GM19467 (cell line): ENCODE measurements around the gene ITGA8.
"Not testable (repeated sequence)": the region's sequence is repeated elsewhere in the genome, so short reads cannot be mapped to it uniquely, and the experiment has no call there.

ENCODE experiments used
- ATAC-seq: cut with Tn5 transposase; IDR thresholded peaks from one replicate; pipeline ENCODE4 v1.9.1; 2021; ENCODE audit warnings: mild to moderate bottlenecking, moderate library complexity; ENCODE audit not compliant: unreplicated experiment

ITGA8 gene

DNA sequence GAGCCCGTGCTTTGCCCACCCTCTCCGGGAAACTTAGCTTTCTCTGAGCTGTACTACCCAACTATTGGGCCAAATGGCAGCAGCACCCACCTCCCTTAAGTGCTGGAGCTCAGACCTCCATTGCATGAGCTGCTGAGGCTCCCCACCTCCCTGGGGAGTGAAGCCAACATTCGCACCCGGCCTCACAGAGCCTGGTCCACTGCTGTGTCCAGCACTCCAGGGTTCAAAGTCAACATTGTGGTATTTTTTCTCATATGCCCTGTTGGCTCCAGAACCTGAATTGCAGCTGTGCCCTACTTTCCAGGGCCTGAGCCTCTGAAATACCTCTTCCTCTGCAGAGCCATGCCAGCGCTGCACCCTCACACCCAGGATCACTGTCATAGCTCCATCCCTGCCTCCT, 29.7 kb downstream of the ITGA8 start:
- ATAC-seq, result no peak

DNA sequence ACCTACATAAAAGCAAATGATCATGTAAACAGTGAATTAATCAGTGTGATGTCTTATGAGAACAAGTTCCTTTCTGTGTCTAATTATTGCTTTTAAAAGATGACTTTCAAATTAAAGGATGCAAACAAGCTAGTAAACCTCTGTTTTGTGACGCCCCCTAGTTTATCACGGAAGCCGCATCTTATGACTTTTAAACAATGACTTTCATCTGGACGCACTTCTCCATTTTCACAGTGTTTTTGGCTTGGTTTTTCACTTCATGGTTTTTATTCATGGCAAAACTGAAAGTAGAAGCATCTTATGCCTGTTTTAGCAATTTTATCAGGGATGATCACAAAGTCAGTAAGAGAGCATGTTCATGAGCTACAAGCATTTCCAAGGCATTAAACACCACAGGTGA, 35.0 kb downstream of the ITGA8 start:
- ATAC-seq, result no peak

DNA sequence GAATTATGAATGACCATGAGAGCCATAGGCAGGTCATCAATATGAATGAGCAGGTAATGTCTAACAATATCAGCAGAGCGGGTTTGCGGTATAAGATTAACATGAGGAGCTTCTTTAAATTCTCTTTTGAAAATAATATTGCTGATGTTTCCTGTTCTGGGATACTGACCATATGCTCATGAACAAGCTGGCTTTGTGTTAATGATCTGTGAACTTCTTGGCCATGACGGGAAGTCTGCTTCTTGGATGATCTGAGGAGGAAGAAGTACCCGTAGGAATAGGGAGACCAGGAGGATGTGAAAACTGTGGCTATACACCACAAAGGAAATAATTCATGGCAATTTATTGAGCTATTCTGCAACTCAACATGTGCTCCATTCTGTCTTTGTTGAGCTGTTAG, 38.6 kb downstream of the ITGA8 start:
- no peak for ATAC-seq

DNA sequence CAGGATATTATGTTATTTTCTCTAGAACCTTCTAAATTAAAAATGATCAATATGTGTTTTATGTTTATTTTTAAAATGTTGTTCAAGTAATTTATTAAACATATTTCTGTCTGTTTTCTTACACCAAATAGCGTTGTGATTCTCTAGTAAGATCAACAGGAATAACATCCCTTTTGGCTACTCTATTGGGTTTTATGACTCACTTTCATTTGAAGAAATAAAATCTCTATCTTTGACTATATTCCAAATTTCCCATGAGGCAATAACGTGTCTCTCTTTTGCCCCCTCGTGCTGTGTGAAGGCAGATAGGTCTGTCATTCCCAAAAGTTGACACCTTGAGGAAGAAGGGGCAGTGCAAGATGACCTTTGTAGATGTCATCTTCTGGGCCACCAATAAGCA, 40.9 kb downstream of the ITGA8 start:
- ATAC-seq, result no peak

DNA sequence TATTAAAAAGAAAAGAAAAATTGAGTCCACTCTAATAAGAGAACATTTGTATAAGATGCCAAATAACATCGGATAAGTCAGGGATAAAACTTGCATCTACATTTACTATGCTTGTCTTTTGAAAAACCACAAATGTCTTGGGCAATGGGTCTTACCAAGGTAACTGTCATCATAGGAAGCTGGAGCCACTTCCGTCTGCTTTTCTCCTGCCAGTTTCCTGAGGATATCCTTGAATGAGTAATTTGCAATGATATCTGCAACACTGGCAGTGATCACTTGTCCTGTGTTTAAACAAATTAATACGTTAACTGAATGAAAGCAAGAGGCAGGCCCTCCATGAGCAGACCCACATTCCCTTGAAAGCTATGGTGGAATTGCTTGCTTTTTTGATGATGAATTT, 47.3 kb downstream of the ITGA8 start:
- no peak for ATAC-seq

DNA sequence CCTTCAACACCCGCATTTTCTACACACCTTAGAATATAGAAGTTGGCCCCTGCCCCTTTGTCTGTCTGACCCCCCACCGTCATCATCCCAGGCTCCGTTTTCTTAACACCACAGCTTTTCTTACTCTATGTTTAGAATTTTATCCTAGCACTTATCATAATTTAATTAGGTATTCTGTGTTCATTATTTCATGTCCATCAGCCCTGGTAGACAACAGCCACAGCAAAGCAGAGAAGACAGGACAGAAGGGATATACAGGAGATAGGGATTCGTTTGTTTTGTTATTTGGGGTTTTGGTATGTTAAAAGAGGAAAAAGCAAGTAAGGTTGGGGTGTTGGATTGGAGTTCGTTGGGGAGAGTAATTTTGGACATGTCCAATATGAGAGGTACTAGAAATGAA, 48.8 kb downstream of the ITGA8 start:
- no peak for ATAC-seq

DNA sequence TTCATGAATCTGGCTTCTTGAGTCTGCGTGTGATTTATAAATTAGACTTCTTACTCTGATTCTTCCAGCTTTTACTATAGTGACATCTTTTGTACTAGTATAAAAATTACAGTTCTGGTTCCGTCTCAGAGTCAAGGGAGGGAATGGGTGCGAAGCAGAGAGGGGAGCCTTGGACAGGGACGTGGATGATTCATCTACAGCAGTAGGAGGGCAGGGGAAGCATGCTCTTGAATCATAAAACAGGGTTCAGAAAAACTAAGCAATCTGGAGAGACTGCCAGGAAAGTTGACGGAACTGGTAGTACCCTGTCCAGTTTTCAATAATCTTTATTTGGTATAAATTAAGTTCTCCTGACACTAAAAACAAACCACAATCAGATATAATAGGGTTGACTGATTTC, 58.1 kb downstream of the ITGA8 start:
- no peak for ATAC-seq

DNA sequence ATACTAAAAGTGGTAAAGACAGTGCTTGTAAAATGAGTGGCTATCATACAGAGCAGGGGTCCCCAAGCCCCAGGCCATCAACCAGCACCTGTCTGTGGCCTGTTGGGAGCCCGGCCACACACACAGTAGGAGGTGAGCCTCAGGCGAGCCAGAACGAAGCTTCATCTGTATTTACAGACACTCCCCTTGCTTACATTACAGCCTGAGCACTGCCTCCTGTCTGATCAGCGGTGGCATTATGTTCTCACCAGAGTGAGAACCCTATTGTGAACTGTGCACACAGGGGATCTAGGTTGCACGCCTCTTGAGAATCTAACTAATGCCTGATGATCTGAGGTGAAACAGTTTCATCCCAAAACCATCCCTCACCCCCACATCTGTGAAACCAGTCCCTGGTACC, 58.7 kb downstream of the ITGA8 start:
- ATAC-seq, result no peak

DNA sequence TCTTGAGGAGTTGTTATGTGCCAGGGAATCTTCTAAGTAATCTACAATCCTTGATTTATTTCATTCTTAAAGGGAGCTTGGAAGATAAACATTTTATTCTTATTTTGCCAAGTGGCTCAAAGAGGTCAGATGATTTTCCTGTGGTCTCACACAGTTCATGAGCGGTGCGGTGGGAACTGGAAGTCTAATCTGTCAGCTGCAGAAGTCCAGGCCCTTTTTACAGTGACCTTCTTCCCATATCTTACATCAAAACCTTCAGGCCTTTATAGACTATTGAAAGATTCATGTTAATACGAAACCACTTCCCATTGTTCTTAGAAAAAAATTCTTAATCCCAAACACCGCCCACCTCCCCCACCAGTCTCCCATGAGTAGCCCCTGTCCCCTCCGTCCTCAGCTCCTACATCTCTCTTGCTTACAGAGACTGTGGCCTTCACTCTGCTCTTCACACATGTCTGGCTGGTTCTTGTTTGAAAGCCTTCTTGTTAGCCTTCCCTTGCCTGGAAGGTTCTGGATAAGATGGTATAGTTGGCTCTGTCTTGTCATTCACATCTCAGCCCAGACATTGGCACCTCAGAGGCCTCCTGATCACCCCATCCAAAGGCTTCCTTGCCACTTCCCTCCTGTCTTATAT, 61.5 kb downstream of the ITGA8 start:
- no peak for ATAC-seq

DNA sequence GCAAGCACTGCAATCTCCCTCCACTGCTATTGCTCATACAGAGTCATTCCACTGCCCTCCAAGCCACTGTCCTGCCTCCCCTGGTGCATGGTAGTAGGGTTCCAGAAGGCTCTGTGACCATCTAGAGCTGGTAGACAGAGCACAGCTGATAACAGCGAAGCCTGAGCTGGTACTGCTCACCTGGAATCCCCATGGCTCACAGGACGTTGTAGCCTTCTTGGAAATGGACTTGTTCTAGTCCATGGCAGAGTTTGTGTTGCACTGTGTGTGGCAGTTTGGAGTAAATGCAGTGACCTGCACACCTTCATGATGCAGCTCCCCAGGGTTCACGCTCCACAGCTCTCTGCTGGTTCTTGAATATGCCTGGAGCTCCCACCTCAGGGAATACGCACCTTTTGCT, 67.0 kb downstream of the ITGA8 start:
- ATAC-seq, result no peak

DNA sequence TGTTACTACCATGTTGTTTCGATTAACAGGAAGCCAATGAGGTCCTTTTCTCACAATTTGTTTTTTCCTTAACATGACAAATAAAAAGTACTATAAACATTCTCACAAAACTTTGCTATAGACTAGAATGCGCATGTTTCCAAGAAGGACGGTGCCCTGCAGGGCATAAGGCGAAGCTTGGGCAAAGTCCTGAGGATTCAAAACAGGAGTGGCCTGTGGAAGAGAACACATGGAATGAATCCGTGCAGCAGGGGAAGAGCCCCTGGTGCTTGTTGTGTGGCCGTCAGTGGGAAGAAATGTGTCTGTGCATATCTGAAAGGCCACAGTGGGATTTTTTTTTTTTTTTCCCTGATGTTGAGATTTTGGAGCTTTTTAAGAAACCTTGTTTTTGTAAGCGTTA, 67.6 kb downstream of the ITGA8 start:
- ATAC-seq, result no peak

DNA sequence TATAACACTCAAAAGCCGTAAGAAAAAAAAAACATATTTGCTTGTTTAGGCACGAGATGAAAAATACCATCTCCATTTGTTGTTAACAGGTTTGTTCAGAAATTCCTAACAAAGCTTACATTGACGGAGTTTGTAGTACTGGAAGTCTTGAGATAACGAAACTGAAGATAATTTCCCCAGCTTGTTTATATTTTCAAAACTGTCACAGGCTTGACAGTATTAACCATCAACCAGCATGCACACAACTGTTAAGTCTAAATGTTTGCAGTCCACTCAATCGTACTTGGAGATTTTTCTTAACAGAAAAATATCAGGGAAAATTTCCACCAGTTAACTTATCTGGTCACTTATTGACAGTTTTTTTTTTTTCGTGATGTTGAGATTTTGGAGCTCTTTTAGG, 68.5 kb downstream of the ITGA8 start:
- no peak for ATAC-seq

DNA sequence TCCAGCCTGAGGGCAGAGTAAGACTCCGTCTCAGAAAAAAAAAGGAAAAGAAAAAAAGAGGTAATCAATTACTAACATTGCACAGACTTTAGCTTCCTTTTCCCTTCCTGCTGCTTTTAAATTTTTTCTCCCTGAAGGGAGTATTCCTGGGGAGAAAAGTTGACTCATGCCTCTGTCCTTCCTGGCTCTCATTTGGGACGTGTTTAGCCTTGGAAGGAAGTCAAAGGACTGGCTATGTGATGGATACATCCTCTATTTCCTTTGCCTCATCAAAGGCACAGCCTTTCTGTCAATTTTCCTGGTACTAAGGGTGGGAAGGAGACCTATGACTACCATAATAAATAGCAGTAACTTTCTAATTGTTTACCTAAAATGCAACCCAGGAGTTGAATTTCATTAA, 77.6 kb downstream of the ITGA8 start:
- ATAC-seq, result no peak

DNA sequence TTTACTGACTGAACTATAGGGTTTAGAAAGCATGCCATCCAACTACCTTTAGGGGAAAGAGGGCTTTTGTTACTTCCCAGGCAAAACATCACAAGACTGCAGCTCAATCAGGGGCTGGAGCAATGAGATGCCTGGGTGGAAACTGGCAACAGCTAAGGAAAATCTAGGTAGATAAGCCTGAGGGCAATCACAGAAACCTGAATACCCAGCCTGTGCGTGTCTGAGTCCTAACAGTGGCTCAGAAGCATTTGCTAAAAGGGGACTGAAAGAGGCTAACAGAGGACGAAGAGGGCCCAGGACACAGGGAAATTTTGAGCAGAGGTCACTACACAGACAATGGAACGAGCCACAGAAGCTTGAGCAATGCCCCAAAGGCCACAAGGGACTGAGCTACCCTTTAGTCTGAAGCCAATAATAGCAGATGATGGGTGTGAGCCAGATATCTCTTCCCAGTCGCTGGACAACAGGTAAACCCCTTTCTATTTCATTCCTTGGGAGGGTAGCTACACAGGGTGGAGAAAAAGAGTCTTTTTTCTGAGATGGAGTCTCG, 79.1 kb downstream of the ITGA8 start:
- ATAC-seq, result no peak

DNA sequence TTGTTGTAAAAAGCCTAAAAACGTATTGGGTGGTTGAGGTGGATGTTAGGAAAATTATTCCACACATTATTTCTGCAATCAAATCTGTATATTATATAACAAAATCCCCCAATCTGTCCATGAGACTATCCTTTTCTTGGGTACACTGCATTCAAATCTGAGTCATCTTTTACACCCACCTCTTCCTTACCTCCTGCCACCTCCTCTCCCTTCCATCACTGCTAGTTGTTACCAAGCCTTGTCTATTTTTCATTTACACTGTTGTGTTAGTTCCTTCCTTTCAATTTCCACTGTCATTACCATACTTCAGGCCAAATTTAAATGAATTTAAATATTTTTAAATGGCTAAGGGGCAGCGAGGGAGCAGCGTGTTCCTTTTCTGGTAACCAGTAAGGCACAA, 83.3 kb downstream of the ITGA8 start:
- no peak for ATAC-seq

DNA sequence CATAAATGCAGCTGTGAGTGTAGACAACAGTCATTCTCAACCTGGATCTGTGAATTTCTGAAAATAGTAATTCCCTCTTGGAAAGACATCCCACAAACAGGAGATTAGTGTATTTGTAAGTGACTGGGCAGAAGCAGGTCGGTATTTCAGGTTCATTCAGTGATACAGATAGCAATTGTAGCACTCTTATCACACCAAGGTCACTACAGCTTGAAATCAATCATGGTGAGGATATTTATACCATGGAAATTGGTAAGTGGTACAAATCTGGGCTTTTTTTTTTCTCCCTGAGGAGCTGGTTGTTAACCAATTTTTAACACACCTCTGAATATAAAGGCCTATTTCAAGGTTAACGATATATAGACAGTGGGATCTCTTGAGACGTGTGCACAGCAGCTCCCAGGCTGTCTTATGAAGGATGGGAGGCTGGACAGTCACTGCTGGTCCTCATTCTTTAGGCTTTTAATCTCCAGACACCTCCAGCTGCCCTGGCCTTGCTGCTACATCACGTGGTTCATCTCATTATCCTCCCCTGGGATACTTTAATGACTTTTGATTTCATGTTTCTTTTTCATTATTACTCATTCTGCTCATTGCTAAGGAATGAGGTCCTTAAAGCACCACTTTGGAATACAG, 87.1 kb downstream of the ITGA8 start:
- ATAC-seq, result no peak

DNA sequence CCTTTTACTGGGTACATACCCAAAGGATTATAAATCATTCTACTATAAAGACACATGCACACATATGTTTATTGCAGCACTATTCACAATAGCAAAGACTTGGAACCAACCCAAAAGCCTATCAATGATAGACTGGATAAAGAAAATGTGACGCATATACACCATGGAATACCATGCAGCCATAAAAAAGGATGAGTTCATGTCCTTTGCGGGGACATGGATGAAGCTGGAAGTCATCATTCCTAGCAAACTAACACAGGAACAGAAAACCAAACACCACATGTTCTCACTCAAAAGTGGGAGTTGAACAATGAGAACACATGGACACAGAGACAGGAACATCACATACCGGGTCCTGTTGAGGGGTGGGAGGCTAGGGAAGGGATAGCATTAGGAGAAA, 88.5 kb downstream of the ITGA8 start:
- not testable (repeated sequence) for ATAC-seq

DNA sequence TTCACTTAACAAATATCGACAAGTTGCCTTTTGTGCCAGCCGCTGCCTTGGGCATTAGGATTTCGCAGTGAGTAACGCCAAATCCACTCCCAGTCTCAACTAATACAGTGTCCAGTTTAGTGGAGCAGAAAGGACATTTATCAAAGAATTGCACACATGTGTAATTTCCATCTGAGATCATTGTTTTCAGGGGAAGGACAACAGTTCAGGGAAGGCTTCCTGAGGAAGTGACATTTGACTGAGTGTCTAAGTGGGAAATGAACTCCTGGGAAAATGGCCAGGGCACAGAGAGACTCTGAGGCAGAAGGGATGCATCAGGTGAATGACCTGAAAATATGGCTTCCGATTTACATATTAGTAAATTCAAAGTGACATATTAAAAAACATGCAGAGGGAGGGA, 89.4 kb downstream of the ITGA8 start:
- ATAC-seq, result no peak

DNA sequence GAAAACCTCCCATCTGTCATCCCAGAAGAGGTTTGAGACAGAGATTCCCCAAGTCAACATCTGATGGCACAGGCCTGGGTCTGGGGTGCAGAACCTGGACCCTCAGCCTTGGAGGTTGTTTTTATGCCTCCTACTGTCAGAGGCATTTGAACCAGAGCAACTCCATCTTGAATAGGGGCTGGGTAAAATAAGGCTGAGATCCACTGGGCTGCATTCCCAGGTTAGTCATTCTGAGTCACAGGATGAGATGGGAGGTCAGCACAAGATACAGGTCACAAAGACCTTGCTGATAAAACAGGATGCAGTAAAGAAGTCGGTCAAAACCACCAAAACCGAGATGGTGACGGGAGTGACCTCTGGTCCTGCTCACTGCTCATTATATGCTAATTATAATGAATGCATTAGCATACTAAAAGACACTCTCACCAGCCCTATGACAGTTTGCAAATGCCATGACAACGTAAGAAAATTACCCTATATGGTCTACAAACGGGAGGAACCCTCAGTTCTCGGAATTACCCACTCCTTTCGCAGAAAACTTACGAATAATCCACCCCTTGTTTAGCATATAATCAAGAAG, 92.0 kb downstream of the ITGA8 start:
- no peak for ATAC-seq

DNA sequence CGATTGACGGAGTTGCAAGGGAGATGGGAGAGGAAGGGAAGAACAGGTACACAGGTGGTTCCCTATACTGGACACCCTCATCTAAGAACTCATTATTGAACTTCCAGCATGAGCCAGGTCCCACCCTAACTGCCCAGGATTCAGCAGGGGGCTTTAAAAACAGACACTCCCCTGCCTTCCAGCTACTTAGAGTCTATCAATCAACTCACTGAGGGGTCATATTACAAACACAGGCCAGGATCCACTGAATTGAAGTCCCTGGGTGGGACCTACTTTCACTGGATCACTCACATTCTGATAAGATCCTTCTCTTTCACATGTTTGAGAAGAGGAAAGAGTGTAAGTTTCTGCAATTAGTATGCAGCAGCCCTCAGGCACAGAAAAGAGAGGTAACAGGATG, 92.8 kb downstream of the ITGA8 start:
- ATAC-seq, result no peak

DNA sequence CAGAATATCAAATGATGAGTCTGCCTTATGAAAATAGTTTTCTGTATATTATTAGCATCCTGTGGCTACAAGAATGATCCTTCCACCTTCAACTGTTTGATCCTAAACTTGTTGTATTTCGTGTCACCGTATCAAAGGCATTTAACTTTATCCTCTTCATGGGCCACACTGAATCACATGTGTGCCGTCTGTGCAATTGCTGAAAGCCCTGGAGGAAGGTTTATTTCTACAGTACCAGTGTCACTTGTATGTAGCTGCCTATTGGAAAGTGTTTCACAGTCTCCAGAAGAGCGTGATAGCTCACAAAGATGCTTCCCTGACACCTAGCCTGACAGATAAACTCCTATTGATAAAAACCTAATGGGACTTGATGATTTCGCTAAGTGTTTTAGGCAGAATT, 94.5 kb downstream of the ITGA8 start:
- no peak for ATAC-seq

DNA sequence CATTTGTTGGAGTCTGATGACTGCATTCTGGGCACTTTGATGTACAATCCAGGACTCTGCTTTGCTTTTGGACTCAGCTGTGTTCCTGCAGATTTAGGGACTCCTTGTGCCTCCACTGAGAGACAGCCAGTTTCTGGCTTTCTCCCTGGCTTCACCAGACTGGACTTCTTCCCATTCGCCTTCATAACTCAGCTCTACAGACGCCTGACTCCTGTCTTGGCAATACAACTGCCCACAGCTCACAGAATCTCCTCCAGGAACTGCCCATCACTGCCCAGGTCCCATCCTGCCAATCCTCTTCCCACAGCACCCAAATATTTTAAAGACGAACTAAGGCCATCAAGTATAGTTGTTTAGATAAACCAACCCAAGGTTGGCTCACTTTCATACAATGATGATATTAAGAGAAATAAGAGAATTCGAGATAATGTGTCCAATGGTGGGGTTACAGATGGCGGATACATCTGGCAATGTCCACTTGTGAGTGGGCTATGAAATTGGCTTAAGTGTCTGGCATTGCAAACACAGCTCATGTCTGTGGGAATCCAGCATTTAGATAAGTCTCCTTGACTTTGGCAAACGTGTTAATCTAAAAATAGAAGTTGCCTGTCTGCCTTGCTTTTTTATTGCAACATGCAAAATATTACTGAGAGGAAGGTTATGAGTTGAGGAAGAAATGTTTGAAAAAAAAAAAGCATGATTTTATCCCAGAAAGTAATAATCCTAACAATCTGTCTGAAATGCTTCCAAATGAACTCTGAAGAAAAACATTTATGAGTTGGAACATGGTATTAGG, 95.1 kb downstream of the ITGA8 start:
- no peak for ATAC-seq
